IMR-90 (cell line): ENCODE data around the gene CCM2.

Experiments used
- BHLHE40 ChIP-seq: fragments of 150-350 bp; IDR thresholded peaks from 2 replicates; pipeline ENCODE4 v1.6.1; 2016; ENCODE audit warnings: mild to moderate bottlenecking, low read depth, low read length
- CEBPB ChIP-seq: IDR thresholded peaks from 2 replicates; pipeline ENCODE4 v1.6.1; 2012; ENCODE audit warnings: low read depth, low read length, improper control_type of control experiment
- FOS ChIP-seq: fragments of 150-350 bp; IDR thresholded peaks from 2 replicates; pipeline ENCODE4 v1.6.1; 2016; ENCODE audit warnings: low read depth, low read length
- MAFK ChIP-seq: IDR thresholded peaks from 2 replicates; pipeline ENCODE4 v1.6.1; 2012; ENCODE audit warnings: low read depth, low read length, improper control_type of control experiment
- MXI1 ChIP-seq: IDR thresholded peaks from 2 replicates; pipeline ENCODE4 v1.6.1; 2012; ENCODE audit warnings: low read depth, mild to moderate bottlenecking, low read length, moderate library complexity, borderline replicate concordance
- POLR2A ChIP-seq: IDR thresholded peaks from 2 replicates; pipeline ENCODE4 v1.6.1; 2012; ENCODE audit warnings: mild to moderate bottlenecking, low read depth, low read length
- RAD21 ChIP-seq: IDR thresholded peaks from 2 replicates; pipeline ENCODE4 v1.6.1; 2012; ENCODE audit warnings: low read length, improper control_type of control experiment
- RCOR1 ChIP-seq: IDR thresholded peaks from 2 replicates; pipeline ENCODE4 v1.6.1; 2012; ENCODE audit warnings: mild to moderate bottlenecking, low read length, improper control_type of control experiment; ENCODE audit not compliant: insufficient replicate concordance
- RFX5 ChIP-seq: IDR thresholded peaks from 2 replicates; pipeline ENCODE4 v1.8.0; 2012; ENCODE audit warnings: low read depth, mild to moderate bottlenecking, low read length, moderate library complexity
- SMC3 ChIP-seq: fragments of 150-350 bp; IDR thresholded peaks from 2 replicates; pipeline ENCODE4 v1.6.1; 2016; ENCODE audit warnings: low read depth, mild to moderate bottlenecking, antibody characterized with exemption, low read length, moderate library complexity
- TF ChIP-seq, protein P1 (sequence below): conservative IDR thresholded peaks from 2 replicates; pipeline ENCODE4 v1.5.1; 2012; ENCODE audit warnings: mild to moderate bottlenecking, low read depth, low read length, improper control_type of control experiment
- TF ChIP-seq, protein P2 (sequence below): fragments of 150-350 bp; IDR thresholded peaks from 2 replicates; pipeline ENCODE4 v1.6.1; 2016; ENCODE audit warnings: low read depth, mild to moderate bottlenecking, low read length, moderate library complexity, borderline replicate concordance
- TF ChIP-seq, protein P3 (sequence below): fragments of 150-350 bp; IDR thresholded peaks from 2 replicates; pipeline ENCODE4 v1.6.1; 2017; ENCODE audit warnings: mild to moderate bottlenecking, antibody characterized with exemption, low read length, low read depth

DNA sequence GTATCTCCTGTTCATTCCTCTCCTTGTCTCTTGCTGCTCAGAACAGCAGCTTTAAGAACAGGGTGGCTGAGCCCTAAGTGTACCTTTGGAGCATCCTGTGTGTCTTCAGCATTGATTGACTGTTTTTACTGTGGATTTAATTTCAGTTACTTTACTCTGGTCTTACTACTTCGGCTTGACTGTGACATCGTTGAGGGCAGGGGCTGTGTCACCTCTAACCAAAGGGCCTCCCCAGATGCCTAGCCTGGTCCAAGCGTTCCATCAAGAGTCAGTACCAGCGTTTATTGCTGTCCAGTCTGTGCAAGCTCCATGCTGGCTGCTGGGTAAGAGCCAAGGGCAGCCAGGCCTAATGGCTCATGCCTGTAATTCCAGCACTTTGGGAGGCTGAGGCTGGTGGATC is 32.4 kb downstream of the CCM2 start:
- TF ChIP-seq, protein P1, sequence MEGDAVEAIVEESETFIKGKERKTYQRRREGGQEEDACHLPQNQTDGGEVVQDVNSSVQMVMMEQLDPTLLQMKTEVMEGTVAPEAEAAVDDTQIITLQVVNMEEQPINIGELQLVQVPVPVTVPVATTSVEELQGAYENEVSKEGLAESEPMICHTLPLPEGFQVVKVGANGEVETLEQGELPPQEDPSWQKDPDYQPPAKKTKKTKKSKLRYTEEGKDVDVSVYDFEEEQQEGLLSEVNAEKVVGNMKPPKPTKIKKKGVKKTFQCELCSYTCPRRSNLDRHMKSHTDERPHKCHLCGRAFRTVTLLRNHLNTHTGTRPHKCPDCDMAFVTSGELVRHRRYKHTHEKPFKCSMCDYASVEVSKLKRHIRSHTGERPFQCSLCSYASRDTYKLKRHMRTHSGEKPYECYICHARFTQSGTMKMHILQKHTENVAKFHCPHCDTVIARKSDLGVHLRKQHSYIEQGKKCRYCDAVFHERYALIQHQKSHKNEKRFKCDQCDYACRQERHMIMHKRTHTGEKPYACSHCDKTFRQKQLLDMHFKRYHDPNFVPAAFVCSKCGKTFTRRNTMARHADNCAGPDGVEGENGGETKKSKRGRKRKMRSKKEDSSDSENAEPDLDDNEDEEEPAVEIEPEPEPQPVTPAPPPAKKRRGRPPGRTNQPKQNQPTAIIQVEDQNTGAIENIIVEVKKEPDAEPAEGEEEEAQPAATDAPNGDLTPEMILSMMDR = no peak
- TF ChIP-seq SMC3 = no peak
- TF ChIP-seq MAFK = no peak
- TF ChIP-seq RAD21 = no peak
- no peak for TF ChIP-seq POLR2A
- no peak for TF ChIP-seq CEBPB
- TF ChIP-seq FOS = no peak
- TF ChIP-seq, protein P2, sequence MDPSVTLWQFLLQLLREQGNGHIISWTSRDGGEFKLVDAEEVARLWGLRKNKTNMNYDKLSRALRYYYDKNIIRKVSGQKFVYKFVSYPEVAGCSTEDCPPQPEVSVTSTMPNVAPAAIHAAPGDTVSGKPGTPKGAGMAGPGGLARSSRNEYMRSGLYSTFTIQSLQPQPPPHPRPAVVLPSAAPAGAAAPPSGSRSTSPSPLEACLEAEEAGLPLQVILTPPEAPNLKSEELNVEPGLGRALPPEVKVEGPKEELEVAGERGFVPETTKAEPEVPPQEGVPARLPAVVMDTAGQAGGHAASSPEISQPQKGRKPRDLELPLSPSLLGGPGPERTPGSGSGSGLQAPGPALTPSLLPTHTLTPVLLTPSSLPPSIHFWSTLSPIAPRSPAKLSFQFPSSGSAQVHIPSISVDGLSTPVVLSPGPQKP = no peak
- TF ChIP-seq MXI1 = no peak
- TF ChIP-seq, protein P3, sequence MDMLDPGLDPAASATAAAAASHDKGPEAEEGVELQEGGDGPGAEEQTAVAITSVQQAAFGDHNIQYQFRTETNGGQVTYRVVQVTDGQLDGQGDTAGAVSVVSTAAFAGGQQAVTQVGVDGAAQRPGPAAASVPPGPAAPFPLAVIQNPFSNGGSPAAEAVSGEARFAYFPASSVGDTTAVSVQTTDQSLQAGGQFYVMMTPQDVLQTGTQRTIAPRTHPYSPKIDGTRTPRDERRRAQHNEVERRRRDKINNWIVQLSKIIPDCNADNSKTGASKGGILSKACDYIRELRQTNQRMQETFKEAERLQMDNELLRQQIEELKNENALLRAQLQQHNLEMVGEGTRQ = no peak
- no peak for TF ChIP-seq RCOR1
- no peak for TF ChIP-seq BHLHE40
- TF ChIP-seq RFX5 = no peak
